Raji (cell line): Measurements from ENCODE around the gene DPY19L3.

Experiments used
- POLR2A ChIP-seq: IDR thresholded peaks from 2 replicates; pipeline ENCODE4 v1.6.1; 2011; ENCODE audit warnings: low read depth, low read length, control low read depth; ENCODE audit not compliant: insufficient read depth

DPY19L3 gene

DNA sequence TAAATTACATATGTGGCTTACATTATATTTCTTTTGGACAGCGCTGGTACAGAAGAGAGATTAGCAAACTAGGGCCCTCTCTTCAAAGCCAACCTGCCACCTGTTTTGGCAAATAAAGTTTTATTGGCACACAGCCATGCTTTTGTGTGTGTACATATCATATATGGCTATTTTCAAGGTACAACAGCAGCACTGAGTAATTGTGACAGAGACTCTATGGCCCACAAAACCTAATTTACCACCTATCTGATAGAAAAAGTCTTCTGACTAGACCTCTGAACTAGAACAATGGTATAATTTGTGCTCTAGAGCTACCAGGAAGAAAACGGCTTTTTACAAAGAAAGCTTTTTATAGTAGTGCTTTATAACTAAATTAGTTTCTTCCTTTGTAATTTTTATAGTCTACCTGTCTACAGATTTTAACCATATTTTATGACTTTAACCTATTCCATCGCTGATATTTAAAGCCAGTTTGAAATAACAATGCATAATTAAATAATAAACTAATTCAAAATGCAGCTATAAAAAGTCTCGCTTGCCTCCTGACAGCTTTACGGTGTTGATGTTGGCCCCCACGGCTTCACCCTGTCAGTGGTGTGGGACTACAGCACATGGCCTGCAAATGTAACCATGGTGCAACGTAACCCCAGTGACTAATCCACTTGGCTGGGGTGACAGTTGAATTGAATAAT lies 17.7 kb upstream of the DPY19L3 start:
- TF ChIP-seq POLR2A, result no peak

DNA sequence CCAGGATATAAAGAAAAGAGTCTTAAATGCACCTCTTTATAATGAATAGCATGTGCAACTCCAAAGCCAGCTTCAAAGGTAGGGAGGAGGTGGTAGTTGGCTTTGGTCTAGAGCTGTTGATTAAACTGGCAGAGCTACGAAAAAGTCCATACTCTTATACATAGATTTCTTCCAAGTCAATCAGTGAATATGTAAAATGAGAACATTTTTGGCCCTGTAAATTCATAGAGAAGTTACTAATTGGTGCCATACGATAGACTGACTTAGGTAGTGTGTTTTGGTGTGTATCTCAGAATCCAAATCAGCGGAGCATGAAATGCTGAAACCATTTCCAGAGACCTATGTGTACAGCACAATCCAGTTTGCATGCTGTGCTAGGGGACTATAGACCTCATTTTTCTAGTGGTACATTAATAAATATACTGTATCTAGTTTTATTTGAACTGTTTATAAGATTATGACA lies 17.1 kb upstream of the DPY19L3 start:
- TF ChIP-seq POLR2A, result no peak

DNA sequence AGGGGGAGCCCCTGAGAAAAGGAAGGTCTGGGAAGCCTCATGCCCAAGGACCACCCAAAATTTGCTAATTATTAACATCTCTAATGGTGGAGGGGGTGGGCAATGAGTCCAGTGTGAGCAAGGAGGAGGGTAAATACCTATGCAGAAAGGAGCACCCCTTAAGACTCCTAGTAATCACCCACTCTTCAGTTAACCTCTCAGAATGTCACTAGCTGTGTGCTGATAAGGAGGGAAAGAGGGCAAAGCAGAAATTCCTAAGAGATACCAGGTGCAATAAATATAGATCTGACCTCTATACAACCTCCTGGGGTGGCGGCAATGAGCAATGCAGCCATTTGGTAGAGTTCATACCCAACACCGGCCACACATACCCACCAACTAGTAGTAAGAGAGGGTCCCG lies 12.7 kb upstream of the DPY19L3 start:
- no peak for TF ChIP-seq POLR2A

DNA sequence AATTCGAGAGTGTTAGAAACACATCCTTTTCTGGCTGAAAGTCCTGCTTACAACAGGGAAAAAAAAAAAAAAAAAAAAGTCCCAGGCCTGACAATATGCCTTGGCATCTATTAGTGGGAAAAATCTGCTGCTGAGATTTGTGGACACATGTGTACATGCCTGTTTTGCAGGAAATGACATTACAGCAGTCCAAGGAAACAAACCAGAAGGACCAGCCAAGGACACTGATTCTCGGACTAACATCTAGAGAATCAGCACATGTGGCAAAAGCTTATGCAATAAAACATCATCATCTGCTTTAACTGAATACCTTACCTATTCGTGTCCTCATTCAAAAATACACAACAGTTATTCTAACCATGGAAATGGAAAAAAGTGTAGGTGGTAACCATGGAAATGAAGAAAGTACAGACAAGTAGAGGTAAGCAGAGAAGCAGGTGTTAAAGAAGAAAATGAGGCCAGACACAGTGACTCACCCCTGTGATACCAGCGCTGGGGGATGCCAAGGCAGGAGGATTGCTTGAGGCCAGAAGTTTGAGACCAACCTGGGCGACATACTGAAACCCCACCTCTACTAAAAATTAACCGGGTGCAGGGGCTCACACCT lies 9.4 kb upstream of the DPY19L3 start:
- TF ChIP-seq POLR2A, result no peak

DNA sequence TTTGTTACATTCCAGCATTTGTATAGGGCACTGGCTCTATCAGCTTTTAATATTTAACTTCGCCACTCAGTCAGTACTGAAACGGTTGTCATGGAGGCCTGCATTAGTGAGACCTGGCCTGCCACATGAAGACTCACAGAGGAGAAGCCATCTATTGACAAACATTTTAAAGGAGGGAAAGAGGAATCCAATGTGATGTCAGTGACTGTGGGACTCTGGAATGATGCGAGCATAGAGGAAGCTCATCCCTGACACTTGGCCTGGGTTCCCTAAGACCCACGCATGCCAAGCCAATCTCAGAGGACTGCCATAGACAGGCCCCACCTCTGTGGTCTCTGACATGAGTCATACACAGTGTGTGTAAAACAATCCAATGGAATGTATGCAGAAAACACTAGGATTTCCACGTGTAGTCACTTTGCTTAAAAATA lies 7.9 kb upstream of the DPY19L3 start:
- TF ChIP-seq POLR2A, result no peak

DNA sequence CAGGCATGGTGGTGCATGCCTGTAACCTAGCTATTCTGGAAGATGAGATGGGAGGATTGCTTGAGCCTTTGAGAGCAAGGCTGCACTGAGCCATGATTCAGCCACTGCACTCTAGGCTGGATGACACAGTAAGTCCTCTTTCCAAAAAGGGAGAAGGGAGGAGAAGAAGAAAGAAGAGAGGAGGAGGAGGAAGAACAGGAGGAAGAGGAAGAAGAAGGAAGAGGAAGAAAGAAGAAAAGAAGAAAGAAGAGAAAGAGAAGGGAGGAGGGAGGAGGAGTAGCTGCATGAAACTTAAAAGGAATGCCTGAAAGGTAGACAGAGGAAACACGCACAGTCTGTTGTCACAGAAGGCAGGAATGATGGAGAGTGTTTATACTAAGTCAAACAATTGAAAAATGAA lies 3.6 kb upstream of the DPY19L3 start:
- TF ChIP-seq POLR2A, result no peak

DNA sequence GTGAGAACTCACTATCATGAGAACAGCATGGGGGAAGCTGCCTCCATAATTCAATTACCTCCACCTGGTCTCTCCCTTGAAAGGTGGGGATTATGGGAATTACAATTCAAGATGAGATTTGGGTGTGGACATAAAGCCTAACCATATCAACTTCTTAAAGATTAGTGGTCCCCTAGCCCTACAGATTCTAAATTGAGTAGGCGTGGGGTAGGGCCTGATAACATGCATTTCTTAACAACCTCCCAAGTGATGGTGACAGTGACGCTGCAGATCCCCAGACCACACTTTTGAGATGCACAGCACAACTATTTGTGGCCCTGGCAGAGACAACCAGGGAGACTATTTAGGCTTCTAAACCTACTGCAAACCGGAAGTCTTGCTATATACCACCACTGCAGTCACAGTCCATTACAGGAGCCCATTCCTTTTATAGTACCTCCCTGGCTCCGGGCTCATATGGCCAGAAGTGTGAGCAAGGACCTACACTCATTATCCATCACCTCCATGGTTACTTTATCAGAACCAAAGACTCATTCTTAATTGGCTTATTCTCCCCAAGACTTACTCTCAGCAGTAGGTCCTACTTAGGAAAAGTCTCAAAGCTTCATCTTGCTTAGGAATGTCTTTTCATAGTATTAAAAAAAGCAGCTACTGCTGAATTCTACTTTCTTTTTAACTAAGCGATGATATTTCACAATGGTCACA lies 2.1 kb upstream of the DPY19L3 start:
- TF ChIP-seq POLR2A, result no peak; the same call in 1 of the 2 replicates

DNA sequence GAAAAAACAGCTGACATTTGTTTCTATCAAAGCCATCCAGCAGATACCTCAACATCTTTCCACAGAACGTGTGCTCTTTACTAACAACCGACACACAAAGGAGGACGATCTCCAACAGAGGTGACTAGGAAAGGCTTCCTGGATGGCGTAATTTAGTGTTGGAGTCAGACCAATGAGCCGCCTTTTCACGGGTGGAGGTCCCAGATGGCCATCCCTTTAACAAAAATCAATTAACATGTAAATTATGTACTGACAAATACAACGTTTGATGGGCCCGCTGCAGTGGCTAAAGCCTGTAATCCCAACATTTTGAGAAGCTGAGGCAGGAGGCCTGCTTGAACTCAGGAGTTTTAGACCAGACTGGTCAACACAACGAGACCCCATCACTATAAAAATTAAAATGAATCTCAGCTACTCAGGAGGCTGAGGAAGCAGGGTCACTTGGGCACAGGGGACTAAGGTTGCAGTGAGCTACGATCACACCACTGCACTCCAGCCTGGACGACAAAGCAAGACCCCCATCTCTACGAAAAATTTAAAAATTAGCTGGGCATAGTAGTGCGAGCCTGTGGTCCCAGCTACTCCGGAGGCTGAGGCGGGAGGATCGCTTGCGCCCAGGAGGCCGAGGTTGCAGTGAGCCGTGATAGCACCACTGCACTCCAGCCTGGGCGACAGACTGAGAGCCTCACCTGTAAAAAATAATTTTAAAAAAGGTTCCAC lies 1.2 kb upstream of the DPY19L3 start:
- TF ChIP-seq POLR2A, result no peak

DNA sequence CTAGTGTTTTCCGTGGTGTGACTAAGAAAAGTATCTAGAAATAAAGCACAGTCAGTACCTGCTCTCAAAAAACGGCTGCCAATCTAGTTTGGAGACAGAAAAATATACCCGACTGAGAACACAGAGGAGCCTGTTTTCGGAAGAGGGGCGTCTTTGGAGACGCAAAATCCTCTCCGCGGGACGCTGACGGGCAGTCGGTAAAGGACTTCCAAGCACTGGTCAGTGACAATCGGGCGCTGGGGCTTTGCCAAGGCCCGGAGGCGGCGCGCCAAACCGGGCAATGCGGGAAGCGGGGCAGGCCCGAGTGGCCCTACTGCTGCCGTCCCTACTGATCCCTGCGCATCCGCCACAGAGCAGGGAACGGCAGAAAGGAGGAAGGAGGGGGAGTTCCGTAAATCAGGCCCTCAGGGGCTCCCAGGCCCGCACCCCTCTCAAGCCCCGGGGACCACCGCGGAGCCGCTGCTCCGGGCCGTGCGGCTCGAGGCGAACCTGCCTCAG lies 588 bp upstream of the DPY19L3 start:
- TF ChIP-seq POLR2A, result no peak

DNA sequence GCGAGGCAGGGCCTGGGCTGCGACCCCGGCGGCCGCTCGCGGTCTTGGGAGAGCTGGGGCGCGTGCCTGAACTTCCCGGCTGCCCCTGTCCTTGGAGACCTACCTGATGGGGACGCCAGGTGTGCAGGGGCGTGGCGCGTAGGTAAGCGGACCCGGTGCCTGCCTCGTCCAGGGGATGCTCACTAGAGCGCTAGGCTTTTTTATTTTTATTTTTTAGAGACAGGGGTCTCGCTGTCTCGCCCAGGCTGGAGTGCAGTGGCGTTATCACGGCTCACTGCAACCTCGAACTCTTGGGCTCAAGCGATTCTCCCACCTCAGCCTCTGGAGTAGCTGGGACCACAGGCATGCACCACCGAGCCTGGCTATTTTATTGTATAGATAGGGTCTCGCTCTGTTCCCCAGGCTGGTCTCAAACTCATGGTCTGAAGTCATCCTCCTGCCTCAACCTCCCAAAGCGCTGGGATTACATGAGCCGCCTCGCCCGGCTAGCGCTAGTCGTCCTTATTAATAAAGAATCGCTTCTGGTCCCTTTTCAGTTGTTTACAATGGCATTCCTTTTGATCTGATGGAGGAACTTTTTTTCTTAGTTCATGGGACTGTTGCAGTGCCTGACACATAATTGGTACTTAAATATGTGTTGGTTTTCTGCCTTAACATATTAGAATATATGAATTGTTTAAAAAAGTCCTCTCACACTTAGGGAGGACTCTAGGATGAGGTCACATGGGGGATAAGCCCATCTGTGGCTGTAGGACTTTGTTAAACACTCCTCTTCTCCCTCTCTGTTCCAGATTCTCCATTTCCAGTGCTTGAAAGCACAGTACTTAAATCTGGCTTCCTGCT lies 812 bp downstream of the DPY19L3 start:
- no peak for TF ChIP-seq POLR2A

DNA sequence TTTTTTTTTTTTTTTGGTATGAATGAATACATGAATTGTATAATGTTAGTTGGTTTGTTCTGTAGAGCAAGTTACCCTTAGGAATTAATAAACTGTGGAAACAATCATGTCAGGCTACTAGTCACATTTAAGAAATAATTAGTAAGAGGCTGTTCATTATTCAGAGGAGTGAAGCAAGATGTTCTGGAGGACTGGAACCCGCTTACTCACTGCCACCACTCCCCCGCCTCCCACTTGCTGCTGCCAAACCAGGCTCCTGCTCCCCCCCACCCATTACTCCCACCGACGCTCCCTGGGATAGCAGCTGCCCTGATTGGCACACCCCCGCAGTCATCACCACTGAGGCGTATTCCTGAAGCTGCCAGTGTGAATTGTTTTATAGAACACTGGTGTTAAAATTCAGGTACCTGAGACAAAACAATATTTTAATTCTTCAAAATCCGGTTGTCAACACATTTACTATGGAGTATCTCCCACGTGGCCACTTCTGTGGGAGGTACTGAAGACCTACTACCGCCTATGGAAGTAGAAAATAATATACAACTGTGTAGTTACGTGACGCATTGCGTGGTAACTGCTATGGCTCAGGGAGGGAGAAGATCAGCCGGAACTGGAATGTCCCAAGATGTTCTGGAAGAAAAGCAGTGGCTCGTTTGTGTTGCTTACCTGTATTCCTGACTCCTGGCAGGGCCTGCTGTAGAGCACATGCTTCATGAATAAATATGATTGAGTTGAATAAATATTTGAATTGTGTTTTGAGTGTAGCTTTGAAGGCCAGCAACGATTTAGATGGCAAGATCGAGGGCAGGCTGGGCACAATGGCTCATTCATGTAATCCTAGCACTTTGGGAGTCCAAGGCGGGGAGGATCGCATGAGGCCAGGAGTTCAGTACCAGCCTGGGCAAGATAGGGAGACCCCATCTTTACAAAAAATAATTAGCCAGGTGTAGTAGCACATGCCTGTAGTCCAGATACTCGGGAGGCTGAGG lies 1.7 kb downstream of the DPY19L3 start:
- TF ChIP-seq POLR2A, result no peak

DNA sequence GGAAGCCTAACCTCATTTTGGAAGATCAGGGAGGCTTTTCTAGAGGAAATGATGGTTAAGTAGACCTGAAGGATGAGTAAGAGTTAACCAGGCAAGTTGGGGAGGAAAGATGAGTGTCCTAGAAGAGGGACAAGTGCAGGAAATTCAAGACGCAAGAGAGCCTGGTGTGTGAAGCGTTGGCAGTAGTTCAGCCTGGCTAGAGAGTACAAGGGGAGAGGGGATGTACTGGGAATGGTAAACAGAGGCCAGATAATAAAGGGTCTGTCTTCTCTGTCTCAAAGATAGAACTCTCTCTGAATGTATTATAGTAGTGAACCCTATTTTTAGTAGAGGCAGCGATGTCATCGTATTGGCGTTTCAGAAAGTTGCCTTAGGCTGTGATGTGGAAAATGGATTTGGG lies 9.7 kb downstream of the DPY19L3 start:
- no peak for TF ChIP-seq POLR2A

DNA sequence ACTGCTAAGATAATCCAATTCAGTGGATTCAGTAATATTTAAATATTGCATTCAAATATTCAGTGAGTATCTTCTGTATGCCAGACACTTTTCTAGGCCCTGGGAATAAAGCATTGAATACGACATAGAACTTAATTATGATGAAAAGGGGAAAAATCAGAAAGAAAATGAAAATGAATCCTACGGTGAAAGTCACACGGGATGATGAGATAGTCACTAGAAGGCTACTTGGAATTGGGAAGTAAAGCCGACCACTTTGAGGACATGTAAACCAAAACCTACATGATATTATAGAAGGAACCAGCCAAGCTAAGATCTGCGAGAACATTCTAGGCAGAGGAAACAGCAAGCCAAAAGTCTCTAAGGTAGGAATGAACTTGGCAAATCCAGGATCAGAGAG lies 10.1 kb downstream of the DPY19L3 start:
- TF ChIP-seq POLR2A, result no peak

DNA sequence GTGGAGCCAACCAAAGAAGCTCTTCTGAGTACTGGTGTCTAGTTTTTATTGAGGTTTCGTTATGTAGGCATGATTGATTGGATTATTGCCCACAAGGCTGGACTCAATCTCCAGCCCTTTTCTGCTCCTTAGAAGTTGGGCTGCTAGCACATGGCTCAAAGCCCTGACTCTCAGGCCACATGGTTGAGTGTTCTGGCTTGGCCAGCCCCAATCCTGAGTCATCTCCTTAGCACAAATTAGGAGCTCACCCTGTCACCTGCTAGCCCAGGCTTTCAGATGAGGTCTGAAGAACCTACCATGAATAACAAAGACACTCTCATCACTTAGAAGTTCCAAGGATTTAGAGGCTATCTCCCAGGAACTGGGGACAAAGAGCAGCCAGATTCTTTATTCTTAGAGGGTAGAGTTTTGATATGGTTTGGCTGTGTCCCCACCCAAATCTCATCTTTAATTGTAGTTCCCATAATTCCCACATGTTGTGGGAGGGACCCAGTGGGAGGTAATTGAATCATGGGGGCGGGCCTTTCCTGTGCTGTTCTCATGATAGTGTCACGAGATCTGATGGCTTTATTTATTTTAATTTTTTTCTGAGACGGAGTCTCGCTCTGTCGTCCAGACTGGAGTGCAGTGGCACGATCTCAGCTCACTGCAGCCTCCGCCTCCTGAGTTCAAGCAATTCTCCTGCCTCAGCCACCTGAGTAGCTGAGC lies 11.3 kb downstream of the DPY19L3 start:
- no peak for TF ChIP-seq POLR2A
